Measurements from ENCODE around the gene PCDHGA11. TPM values are rescaled to one million over a fixed set of nuclear protein-coding genes. Genes with fewer than 3 reads are reported as not detected.
A peak's percentile ranks its signal among the peaks of the same experiment; 100 is the strongest.
"Not testable (repeated sequence)": the region's sequence is repeated elsewhere in the genome, so short reads cannot be mapped to it uniquely, and the experiment has no call there.

PCDHGA11 gene
- 1.3 and 1.4 TPM in 2 replicates for total RNA-seq (2014; rRNA removed; shearing (Covaris generic))

- no peaks in the 10 kb centered on the region for H3K27me3 ChIP-seq
- DNase-seq = peak in 1 of 2 experiments; percentile 4
These were observed at the start of gene PCDHGA11 for GRCh38 chr5:141420855-141421488. PCDHGA11 (plus strand) TSS chr5:141421051; CDS start chr5:141421228, 177 bp downstream.

GRCh38 chr5:141371572-141372475 is 49.0 kb upstream of the PCDHGA11 start:
- Histone ChIP-seq H3K27ac (no peak overlapping the region), H3K4me1 (no peaks in the 10 kb centered on the region), H3K4me3 (no peak overlapping the region), H3K27me3 (no peaks in the 10 kb centered on the region), H3K9me3 (replicated peaks) (peaks cover 27% of the 10 kb centered on the region), H3K36me3 (peaks cover 61% of the 10 kb centered on the region)
- DNase-seq = no peak

More at GRCh38 chr5:141420855-141421488, at the start of gene PCDHGA11:
- no peaks in the 10 kb centered on the region for H3K4me1 ChIP-seq
- no peak within 1 kb of the TSS for H3K27ac ChIP-seq
- H3K4me3 ChIP-seq = no peak within 1 kb of the TSS
- peaks cover 12% of the 10 kb centered on the region for H3K9me3 ChIP-seq (replicated peaks)
- peaks cover 18% of the 10 kb centered on the region for H3K36me3 ChIP-seq

- no peak within 1 kb of the TSS for H3K27ac ChIP-seq
- H3K36me3 ChIP-seq = peaks cover 64% of the 10 kb centered on the region
- H3K27me3 ChIP-seq = no peaks in the 10 kb centered on the region
- H3K4me1 ChIP-seq = no peaks in the 10 kb centered on the region
- no peak for DNase-seq
- no peak within 1 kb of the TSS for H3K4me3 ChIP-seq
- H3K9me3 ChIP-seq (replicated peaks) = peaks cover 26% of the 10 kb centered on the region
These were observed 47.1 kb upstream of the PCDHGA11 start, which contains the start of gene PCDHGA6 for GRCh38 chr5:141373673-141374317. PCDHGA6 (plus strand) TSS chr5:141373891; CDS start chr5:141374084, 193 bp downstream.

GRCh38 chr5:141374627-141375026 is 46.2 kb upstream of the PCDHGA11 start:
- no peak overlapping the region for H3K4me3 ChIP-seq

GRCh38 chr5:141375444-141376155 is 45.3 kb upstream of the PCDHGA11 start:
- DNase-seq, H3K4me1 ChIP-seq, H3K27me3 ChIP-seq, H3K4me3 ChIP-seq, H3K27ac ChIP-seq: not testable (repeated sequence)
- H3K36me3 ChIP-seq = peaks cover 60% of the 10 kb centered on the region
- H3K9me3 ChIP-seq (replicated peaks) = peaks cover 26% of the 10 kb centered on the region

More at GRCh38 chr5:141374627-141375026, 46.2 kb upstream of the PCDHGA11 start:
- H3K27ac ChIP-seq = no peak overlapping the region
- H3K4me1 ChIP-seq = no peaks in the 10 kb centered on the region
- H3K36me3 ChIP-seq = peaks cover 64% of the 10 kb centered on the region
- no peak for DNase-seq
- peaks cover 26% of the 10 kb centered on the region for H3K9me3 ChIP-seq (replicated peaks)
- no peaks in the 10 kb centered on the region for H3K27me3 ChIP-seq

GRCh38 chr5:141382469-141383294 is 38.2 kb upstream of the PCDHGA11 start, which contains the start of gene PCDHGA7:
PCDHGA7 (plus strand) TSS chr5:141382742; CDS start chr5:141382900, 158 bp downstream.
- H3K9me3 ChIP-seq (replicated peaks) = peaks cover 13% of the 10 kb centered on the region

GRCh38 chr5:141383345-141383744 is 37.5 kb upstream of the PCDHGA11 start:
- H3K27me3 ChIP-seq = no peaks in the 10 kb centered on the region
- H3K4me1 ChIP-seq = no peaks in the 10 kb centered on the region
- no peak overlapping the region for H3K4me3 ChIP-seq
- H3K27ac ChIP-seq = no peak overlapping the region
- DNase-seq = no peak
- peaks cover 7% of the 10 kb centered on the region for H3K9me3 ChIP-seq (replicated peaks)
- H3K36me3 ChIP-seq = peaks cover 51% of the 10 kb centered on the region

More at GRCh38 chr5:141382469-141383294, 38.2 kb upstream of the PCDHGA11 start, which contains the start of gene PCDHGA7:
- DNase-seq = no peak
- no peaks in the 10 kb centered on the region for H3K27me3 ChIP-seq
- no peak within 1 kb of the TSS for H3K27ac ChIP-seq
- H3K4me1 ChIP-seq = no peaks in the 10 kb centered on the region
- no peak within 1 kb of the TSS for H3K4me3 ChIP-seq
- H3K36me3 ChIP-seq = peaks cover 58% of the 10 kb centered on the region

- Histone ChIP-seq H3K4me3 (no peak overlapping the region), H3K4me1 (no peaks in the 10 kb centered on the region), H3K27ac (no peak overlapping the region), H3K9me3 (replicated peaks) (peaks cover 7% of the 10 kb centered on the region), H3K36me3 (peaks cover 44% of the 10 kb centered on the region), H3K27me3 (no peaks in the 10 kb centered on the region)
- no peak for DNase-seq
These were observed 36.2 kb upstream of the PCDHGA11 start for GRCh38 chr5:141384471-141385267.

- peaks cover 40% of the 10 kb centered on the region for H3K36me3 ChIP-seq
- H3K9me3 ChIP-seq (replicated peaks); H3K27ac ChIP-seq; H3K27me3 ChIP-seq; H3K4me1 ChIP-seq; H3K4me3 ChIP-seq; DNase-seq: not testable (repeated sequence)
These were observed 33.1 kb upstream of the PCDHGA11 start, which contains the start of gene PCDHGB4 for GRCh38 chr5:141387557-141388311. PCDHGB4 (plus strand) TSS chr5:141387698; CDS start chr5:141387885, 187 bp downstream.

- Histone ChIP-seq H3K36me3 (peaks cover 37% of the 10 kb centered on the region), H3K9me3 (replicated peaks) (peaks cover 9% of the 10 kb centered on the region)
These were observed 32.2 kb upstream of the PCDHGA11 start for GRCh38 chr5:141388661-141389060.

GRCh38 chr5:141389153-141390042 is 31.5 kb upstream of the PCDHGA11 start:
- peaks cover 12% of the 10 kb centered on the region for H3K9me3 ChIP-seq (replicated peaks)
- H3K4me1 ChIP-seq = no peaks in the 10 kb centered on the region
- no peak overlapping the region for H3K27ac ChIP-seq
- no peak overlapping the region for H3K4me3 ChIP-seq
- peaks cover 34% of the 10 kb centered on the region for H3K36me3 ChIP-seq
- H3K27me3 ChIP-seq = no peaks in the 10 kb centered on the region
- DNase-seq = no peak

More at GRCh38 chr5:141388661-141389060, 32.2 kb upstream of the PCDHGA11 start:
- Histone ChIP-seq H3K27ac (no peak overlapping the region), H3K4me1 (no peaks in the 10 kb centered on the region), H3K27me3 (no peaks in the 10 kb centered on the region), H3K4me3 (no peak overlapping the region)
- no peak for DNase-seq
